Dermis microvascular lymphatic vessel endothelial cell (primary cell): ENCODE data around the gene C17orf75. TPM values are rescaled to one million over a fixed set of nuclear protein-coding genes. Genes with fewer than 3 reads are reported as not detected.

Experiments used
- DNase-seq, 2 donors: peaks; one replicate each; pipeline versions ENCODE4 v3.0.0 to v3.0.0-alpha.2; 2010; ENCODE audit warnings: low read depth in 2 of 2
- total RNA-seq: library from RNA; depleted of rRNA; stranded (reverse); fragments of >200 nt; gene quantifications from 2 replicates; pipeline ENCODE4 v1.2.1, GENCODE V29; 2014

The C17orf75 gene
- total RNA-seq, 1 donor from 2014 or later = 24.9 TPM

GRCh38 chr17:32278815-32279214, 63.2 kb downstream of the C17orf75 start:
- DNase-seq = no peak

Other genes starting within 250 kb of the C17orf75 start
- 26.6 and 27.1 TPM in 2 replicates for gene RHOT1, start 199.7 kb downstream of the C17orf75 start, total RNA-seq
- gene RHBDL3, start 76.3 kb downstream of the C17orf75 start, total RNA-seq = under 0.01 and 0.13 TPM in 2 replicates
- 67.8 and 80.4 TPM in 2 replicates for gene ZNF207, start 8.0 kb upstream of the C17orf75 start, total RNA-seq
- gene PSMD11, start 102.3 kb upstream of the C17orf75 start, total RNA-seq = 98.1 and 104 TPM in 2 replicates
- gene CDK5R1, start 144.8 kb upstream of the C17orf75 start, total RNA-seq = 1.3 and 1.6 TPM in 2 replicates